Hippocampal formation (tissue), 2 donors: ENCODE measurements around the gene NNAT.

Source experiments
- DNase-seq, 2 donors: peaks; one replicate each; lab custom pipeline; 2025; lab: John Stamatoyannopoulos, UW

NNAT gene

GRCh38 chr20:37502654-37503053 is 18.4 kb upstream of the NNAT start:
- DNase-seq, result no peak

- DNase-seq, result no peak
Measured at GRCh38 chr20:37503256-37503927, 17.7 kb upstream of the NNAT start.

- DNase-seq, result no peak
Measured at GRCh38 chr20:37504404-37505096, 16.5 kb upstream of the NNAT start.

- no peak for DNase-seq
Measured at GRCh38 chr20:37505263-37506151, 15.5 kb upstream of the NNAT start.

GRCh38 chr20:37506152-37506725 is 14.8 kb upstream of the NNAT start:
- no peak for DNase-seq

- DNase-seq, result no peak
Measured at GRCh38 chr20:37510226-37510625, 10.8 kb upstream of the NNAT start.

GRCh38 chr20:37511610-37512275 is 9.3 kb upstream of the NNAT start:
- DNase-seq, result no peak

- no peak for DNase-seq
Measured at GRCh38 chr20:37513779-37514359, 7.2 kb upstream of the NNAT start.

GRCh38 chr20:37515876-37516275 is 5.2 kb upstream of the NNAT start:
- no peak for DNase-seq

GRCh38 chr20:37516811-37517750 is 4.0 kb upstream of the NNAT start:
- DNase-seq, result no peak

GRCh38 chr20:37518059-37518458 is 3.0 kb upstream of the NNAT start:
- DNase-seq, result no peak

- DNase-seq, result peak in 1 of 2 donors; percentile 10
Measured at GRCh38 chr20:37518606-37519507, 2.2 kb upstream of the NNAT start.

- no peak for DNase-seq
Measured at GRCh38 chr20:37519508-37520418, 1.3 kb upstream of the NNAT start.

GRCh38 chr20:37520419-37520955 is 563 bp upstream of the NNAT start:
- no peak for DNase-seq

- no peak for DNase-seq
Measured at GRCh38 chr20:37522260-37523011, 1.4 kb downstream of the NNAT start.

GRCh38 chr20:37523012-37523391 is 2.0 kb downstream of the NNAT start:
- DNase-seq, result no peak
